Keratinocyte (primary cell): ENCODE data around the gene LSP1. TPM values are rescaled to one million over a fixed set of nuclear protein-coding genes. Genes with fewer than 3 reads are reported as not detected.

Experiments
- DNase-seq: peaks from one replicate; pipeline ENCODE4 v3.0.0-alpha.2; 2011; ENCODE audit warnings: low read depth, missing footprints, low spot score
- FAIRE-seq: peaks from 2 replicates; lab custom pipeline; 2011; peaks lifted over from hg19 to GRCh38; lab: Jason Lieb, UNC
- H2AFZ ChIP-seq: 2 replicates; pipeline ENCODE4 v1.6.0; 2012; ENCODE audit warnings: low read length, control low read depth, inconsistent platforms; ENCODE audit not compliant: control insufficient read depth
- H3K27ac ChIP-seq: 2 replicates; pipeline ENCODE4 v1.5.1; 2011; ENCODE audit warnings: low read length; ENCODE audit not compliant: control insufficient read depth, insufficient read depth
- H3K27me3 ChIP-seq: 3 replicates; pipeline ENCODE4 v1.6.0; 2011; ENCODE audit warnings: low read length; ENCODE audit not compliant: control insufficient read depth, insufficient read depth; ENCODE audit errors: extremely low read depth
- H3K36me3 ChIP-seq, 2 experiments: 2 replicates in 1 of 2; 3 replicates in 1 of 2; pipeline ENCODE4 v1.5.1; 2011; ENCODE audit warnings: low read length in 2 of 2, mild to moderate bottlenecking in 1 of 2; ENCODE audit not compliant: control insufficient read depth in 2 of 2, insufficient read depth in 2 of 2; ENCODE audit errors: extremely low read depth in 1 of 2
- H3K4me1 ChIP-seq: 3 replicates; pipeline ENCODE4 v1.5.1; 2011; ENCODE audit warnings: low read length; ENCODE audit not compliant: control insufficient read depth, insufficient read depth; ENCODE audit errors: extremely low read depth
- H3K4me2 ChIP-seq: 3 replicates; pipeline ENCODE4 v1.6.0; 2011; ENCODE audit warnings: low read depth, low read length; ENCODE audit not compliant: control insufficient read depth, insufficient read depth; ENCODE audit errors: extremely low read depth
- H3K4me3 ChIP-seq, 3 experiments: fragments of 200-600 bp in 1 of 3; sonication (generic) in 1 of 3; 2 replicates in 2 of 3; 3 replicates in 1 of 3; pipeline ENCODE4 v1.5.1; 2011 to 2016; ENCODE audit warnings: low read length in 3 of 3, mild to moderate bottlenecking in 3 of 3, control low read depth in 2 of 3, inconsistent platforms in 1 of 3, low read depth in 1 of 3, mixed read lengths in 1 of 3, mixed run types in 1 of 3, moderate library complexity in 1 of 3; ENCODE audit not compliant: control insufficient read depth in 2 of 3, insufficient read depth in 2 of 3; ENCODE audit errors: extremely low read depth in 1 of 3
- H3K79me2 ChIP-seq: 2 replicates; pipeline ENCODE4 v1.6.0; 2012; ENCODE audit warnings: low read length; ENCODE audit not compliant: control insufficient read depth, insufficient read depth
- H3K9ac ChIP-seq: 3 replicates; pipeline ENCODE4 v1.6.0; 2011; ENCODE audit warnings: low read length; ENCODE audit not compliant: control insufficient read depth, insufficient read depth; ENCODE audit errors: extremely low read depth
- H3K9me1 ChIP-seq: 3 replicates; pipeline ENCODE4 v1.6.0; 2011; ENCODE audit warnings: low read length; ENCODE audit not compliant: control insufficient read depth, insufficient read depth; ENCODE audit errors: extremely low read depth
- H3K9me3 ChIP-seq: 2 replicates; pipeline ENCODE4 v1.5.1; 2012; ENCODE audit warnings: low read depth, low read length; ENCODE audit not compliant: control insufficient read depth
- H4K20me1 ChIP-seq: 3 replicates; pipeline ENCODE4 v1.6.0; 2011; ENCODE audit warnings: low read length; ENCODE audit not compliant: control insufficient read depth, insufficient read depth; ENCODE audit errors: extremely low read depth
- CTCF ChIP-seq, 3 experiments: IDR thresholded peaks in 1 of 3; conservative IDR thresholded peaks in 1 of 3; optimal IDR thresholded peaks in 1 of 3; 2 replicates in 2 of 3; 3 replicates in 1 of 3; pipeline versions ENCODE3 to v1.5.1; 2011; ENCODE audit warnings: low read length in 3 of 3, mild to moderate bottlenecking in 3 of 3, moderate library complexity in 2 of 3, control low read depth in 1 of 3, inconsistent platforms in 1 of 3; ENCODE audit not compliant: insufficient read depth in 2 of 3; ENCODE audit errors: extremely low read depth in 1 of 3
- EZH2 ChIP-seq: IDR thresholded peaks from one replicate; pipeline ENCODE4 v1.6.1; 2012; ENCODE audit warnings: inconsistent platforms, mild to moderate bottlenecking, low read length, moderate library complexity
- dilution Hi-C: fragments of 300-500 bp; cut with MboI; formaldehyde crosslinking; loops from one replicate; pipeline ENCODE4 v1.7.0; 2020; ENCODE audit warnings: low sequenced_read_pairs; ENCODE audit not compliant: extremely low pct_ligation_motif_present
- polyA plus RNA-seq, 5 experiments: library from polyadenylated mRNA; depleted of rRNA in 3 of 5; stranded (reverse) in 3 of 5; stranded (forward) in 1 of 5; unstranded in 1 of 5; fragments of >200 nt; gene quantifications; 1 replicate in 1 of 5; 2 replicates in 3 of 5; 3 replicates in 1 of 5; pipeline versions ENCODE4 v1.2.1 to v1.2.3, GENCODE V29; 2011 to 2012; ENCODE audit warnings: missing spikeins in 2 of 5, low read depth in 1 of 5, low replicate concordance in 1 of 5

The LSP1 gene
- polyA plus RNA-seq, 1 donor (not counting 4 experiments of a cell fraction or from before 2014, with no cell fraction given), result 0.94 TPM

- H3K27me3 ChIP-seq, result no peaks in the 10 kb centered on the region
- H2AFZ ChIP-seq, result no peak overlapping the region
Observed at GRCh38 chr11:1896923-1897322, 44.0 kb downstream of the LSP1 start.

GRCh38 chr11:1899090-1899489 lies 46.2 kb downstream of the LSP1 start:
- Histone ChIP-seq H3K9ac (no peak overlapping the region), H3K4me1 (no peaks in the 10 kb centered on the region), H2AFZ (no peak overlapping the region), H3K27ac (no peak overlapping the region), H3K9me1 (no peaks in the 10 kb centered on the region), H3K4me3 (no peak overlapping the region), H3K4me2 (no peak overlapping the region), H3K9me3 (no peaks in the 10 kb centered on the region), H3K27me3 (no peaks in the 10 kb centered on the region), H4K20me1 (no peaks in the 10 kb centered on the region), H3K36me3 (no peaks in the 10 kb centered on the region), H3K79me2 (no peaks in the 10 kb centered on the region)
- no peak for TF ChIP-seq CTCF (optimal IDR thresholded peaks at IDR 0.05 in 1 of 3, IDR thresholded peaks at IDR 0.05 in 1 of 3, conservative IDR thresholded peaks at IDR 0.05 in 1 of 3; ENCODE audit: extremely low read depth in 1 of 3, insufficient read depth in 2 of 3, low read length in 3 of 3)
- no peak for TF ChIP-seq EZH2
- FAIRE-seq, result no peak
- dilution Hi-C loops, result no loop called here
- no peak for DNase-seq

More at GRCh38 chr11:1896923-1897322, 44.0 kb downstream of the LSP1 start:
- no peak overlapping the region for H3K4me2 ChIP-seq
- no peaks in the 10 kb centered on the region for H4K20me1 ChIP-seq
- no peaks in the 10 kb centered on the region for H3K36me3 ChIP-seq
- no peak overlapping the region for H3K4me3 ChIP-seq
- FAIRE-seq (no peak), DNase-seq (no peak)
- H3K27ac ChIP-seq, result no peak overlapping the region
- H3K9me3 ChIP-seq, result no peaks in the 10 kb centered on the region
- TF ChIP-seq CTCF (optimal IDR thresholded peaks at IDR 0.05 in 1 of 3, IDR thresholded peaks at IDR 0.05 in 1 of 3, conservative IDR thresholded peaks at IDR 0.05 in 1 of 3; ENCODE audit: extremely low read depth in 1 of 3, insufficient read depth in 2 of 3, low read length in 3 of 3), result no peak
- no peak for TF ChIP-seq EZH2
- dilution Hi-C loops, result no loop called here
- H3K9me1 ChIP-seq, result no peaks in the 10 kb centered on the region
- H3K79me2 ChIP-seq, result no peaks in the 10 kb centered on the region
- no peak overlapping the region for H3K9ac ChIP-seq
- no peaks in the 10 kb centered on the region for H3K4me1 ChIP-seq
